Peyer's patch (tissue), 4 donors: ENCODE measurements around the gene NAA50.

ENCODE experiments used
- CTCF ChIP-seq, 6 experiments: fragments of 450-650 bp in 4 of 6; fragments of 200-600 bp in 2 of 6; sonication (generic) in 1 of 6; IDR thresholded peaks; one replicate each; pipeline ENCODE4 v1.5.1; 2017 to 2019; ENCODE audit warnings: antibody characterized with exemption in 6 of 6, mild to moderate bottlenecking in 3 of 6, moderate library complexity in 1 of 6
- POLR2A ChIP-seq, 2 donors: fragments of 450-650 bp; IDR thresholded peaks; one replicate each; pipeline ENCODE4 v1.5.1; 2017; ENCODE audit warnings: antibody characterized with exemption in 2 of 2, mild to moderate bottlenecking in 2 of 2, moderate library complexity in 2 of 2

DNA sequence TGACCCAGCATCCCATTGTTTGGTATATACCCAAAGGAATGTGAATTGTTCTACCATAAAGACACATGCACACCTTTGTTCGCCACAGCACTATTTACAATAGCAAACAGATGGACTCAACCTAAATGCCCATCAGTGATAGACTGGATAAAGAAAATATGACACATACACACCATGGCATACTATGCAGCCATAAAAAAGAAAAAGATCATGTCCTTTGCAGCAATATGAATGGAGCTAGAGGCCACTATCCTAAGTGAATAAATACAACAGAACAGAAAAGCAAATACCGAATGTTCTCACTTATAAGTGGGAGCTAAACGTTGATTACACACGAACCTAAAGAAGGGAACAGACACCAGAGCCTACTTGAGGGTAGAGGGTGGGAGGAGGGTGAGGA, 38.2 kb downstream of the NAA50 start:
- no peak for TF ChIP-seq CTCF (IDR thresholded peaks at IDR 0.05)
- no peak for TF ChIP-seq POLR2A (IDR thresholded peaks at IDR 0.05)
